ENCODE data around the gene IBTK. TPM values are rescaled to one million over a fixed set of nuclear protein-coding genes. Genes with fewer than 3 reads are reported as not detected.
"Not testable (repeated sequence)": the region's sequence is repeated elsewhere in the genome, so short reads cannot be mapped to it uniquely, and the experiment has no call there.

The IBTK gene
- total and polyA plus RNA-seq, 2 of the 4 experiments (the other 2 are of a cell fraction), result 9.7 to 45.0 TPM

DNA sequence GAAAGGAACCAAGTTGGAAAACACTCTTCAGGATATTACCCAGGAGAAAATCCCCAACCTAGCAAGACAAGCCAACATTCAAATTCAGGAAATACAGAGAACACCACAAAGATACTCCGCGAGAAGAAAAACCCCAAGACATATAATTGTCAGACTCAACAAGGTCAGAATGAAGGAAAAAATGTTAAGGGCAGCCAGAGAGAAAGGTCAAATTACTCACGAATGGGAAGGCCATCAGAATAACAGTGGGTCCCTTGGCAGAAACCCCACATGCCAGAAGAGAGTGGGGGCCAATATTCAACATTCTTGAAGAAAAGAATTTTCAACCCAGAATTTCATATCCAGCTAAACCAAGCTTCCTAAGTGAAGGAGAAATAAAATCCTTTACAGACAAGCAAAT is 94.8 kb downstream of the IBTK start:
- H2AK9ac ChIP-seq (replicated peaks; ENCODE audit: low read depth, low read length, poor library complexity); H3K9ac ChIP-seq (ENCODE audit: low read depth, low read length); H3K36me3 ChIP-seq (ENCODE audit: control insufficient read depth, insufficient read depth, low read length); H3K4me3 ChIP-seq (ENCODE audit: insufficient read depth, low read depth, low read length); H3K4me2 ChIP-seq (ENCODE audit: low read depth, low read length); H2BK15ac ChIP-seq (ENCODE audit: low read depth, low read length); H4K5ac ChIP-seq (ENCODE audit: low read depth, low read length); H3K9me1 ChIP-seq (ENCODE audit: insufficient read depth, low read length); H3K14ac ChIP-seq (replicated peaks; ENCODE audit: low read depth, low read length); dilution Hi-C loops (cut with HindIII; ENCODE audit: low sequenced_read_pairs, unreplicated experiment); H2AK5ac ChIP-seq (ENCODE audit: low read depth, low read length); H4K91ac ChIP-seq (ENCODE audit: insufficient read depth, low read depth, low read length); H2BK20ac ChIP-seq (ENCODE audit: low read depth, low read length); BruUV-seq (replicated peaks); in situ Hi-C loops (cut with MboI; ENCODE audit: low sequenced_read_pairs); H3K27ac ChIP-seq (ENCODE audit: insufficient read depth, low read length); CTCF ChIA-PET; DNase-seq; H3K9me3 ChIP-seq (ENCODE audit: control insufficient read depth, insufficient read depth, low read length); H4K8ac ChIP-seq (ENCODE audit: low read depth in 2 of 2, low read length in 2 of 2); intact Hi-C loops (cut with micrococcal nuclease); H3K18ac ChIP-seq (ENCODE audit: low read depth, low read length); H2AFZ ChIP-seq (replicated peaks; ENCODE audit: low read length, poor library complexity); H4K20me1 ChIP-seq (ENCODE audit: insufficient read depth, low read length); H3K27me3 ChIP-seq (ENCODE audit: control insufficient read depth, insufficient read depth, low read length); H3K79me1 ChIP-seq (ENCODE audit: low read depth in 1 of 2, low read length in 2 of 2); H3K56ac ChIP-seq (ENCODE audit: extremely low read depth, insufficient read depth, low read length); H3K4me1 ChIP-seq (ENCODE audit: control insufficient read depth, insufficient read depth, low read length); ATAC-seq (ENCODE audit: low read depth); H2BK120ac ChIP-seq (ENCODE audit: low read depth, low read length); H3K4ac ChIP-seq (ENCODE audit: low read depth, low read length); H3K23ac ChIP-seq (ENCODE audit: low read depth, low read length); H2BK5ac ChIP-seq (ENCODE audit: low read depth, low read length, poor library complexity, severe bottlenecking): not testable (repeated sequence)
- no CpG with 5 or more reads among the region's 3 CpGs for WGBS, 2 experiments (ENCODE audit: extremely low coverage in 2 of 2, insufficient read length in 1 of 2)
- POLR2A ChIA-PET (ENCODE audit: unreplicated experiment), result interaction anchor here (0.6 kb wide), 1 partner anchor 1975 kb away, joined by 3 read pairs; no protein-coding TSS in a partner anchor

DNA sequence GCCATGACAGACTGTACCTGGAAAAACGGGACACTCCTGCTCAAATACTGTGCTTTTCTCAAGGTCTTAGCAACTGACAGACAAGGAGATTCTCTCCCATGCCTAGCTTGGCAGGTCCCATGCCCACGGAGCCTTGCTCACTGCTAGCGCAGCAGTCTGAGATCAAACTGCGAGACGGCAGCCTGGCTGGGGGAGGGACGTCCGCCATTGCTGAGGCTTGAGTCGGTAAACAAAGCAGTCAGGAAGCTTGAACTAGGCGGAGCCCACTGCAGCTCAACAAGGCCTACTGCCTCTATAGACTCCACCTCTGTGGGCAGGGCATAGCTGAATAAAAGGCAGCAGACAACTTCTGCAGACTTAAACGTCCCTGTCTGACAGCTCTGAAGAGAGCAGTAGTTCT is 96.4 kb downstream of the IBTK start:
- dilution Hi-C loops (cut with HindIII; ENCODE audit: low sequenced_read_pairs, unreplicated experiment); CTCF ChIA-PET: not testable (repeated sequence)

More for the DNA sequence above, 96.4 kb downstream of the IBTK start:
- H3K9me3 ChIP-seq (ENCODE audit: control insufficient read depth, insufficient read depth, low read length); H2BK15ac ChIP-seq (ENCODE audit: low read depth, low read length); DNase-seq; H3K9me1 ChIP-seq (ENCODE audit: insufficient read depth, low read length); H3K9ac ChIP-seq (ENCODE audit: low read depth, low read length); H2AK9ac ChIP-seq (replicated peaks; ENCODE audit: low read depth, low read length, poor library complexity); H4K20me1 ChIP-seq (ENCODE audit: insufficient read depth, low read length); H4K5ac ChIP-seq (ENCODE audit: low read depth, low read length); intact Hi-C loops (cut with micrococcal nuclease); BruUV-seq (replicated peaks); H2AK5ac ChIP-seq (ENCODE audit: low read depth, low read length); ATAC-seq (ENCODE audit: low read depth); H3K18ac ChIP-seq (ENCODE audit: low read depth, low read length); H3K4ac ChIP-seq (ENCODE audit: low read depth, low read length); H3K79me1 ChIP-seq (ENCODE audit: low read depth in 1 of 2, low read length in 2 of 2); H3K4me2 ChIP-seq (ENCODE audit: low read depth, low read length); POLR2A ChIA-PET (ENCODE audit: unreplicated experiment); H3K27ac ChIP-seq (ENCODE audit: insufficient read depth, low read length); H3K23ac ChIP-seq (ENCODE audit: low read depth, low read length); H3K4me1 ChIP-seq (ENCODE audit: control insufficient read depth, insufficient read depth, low read length); H4K8ac ChIP-seq (ENCODE audit: low read depth in 2 of 2, low read length in 2 of 2); in situ Hi-C loops (cut with MboI; ENCODE audit: low sequenced_read_pairs); H4K91ac ChIP-seq (ENCODE audit: insufficient read depth, low read depth, low read length); H3K14ac ChIP-seq (replicated peaks; ENCODE audit: low read depth, low read length); H2BK120ac ChIP-seq (ENCODE audit: low read depth, low read length); H3K4me3 ChIP-seq (ENCODE audit: insufficient read depth, low read depth, low read length); H2AFZ ChIP-seq (replicated peaks; ENCODE audit: low read length, poor library complexity); H3K27me3 ChIP-seq (ENCODE audit: control insufficient read depth, insufficient read depth, low read length); H2BK20ac ChIP-seq (ENCODE audit: low read depth, low read length); H3K56ac ChIP-seq (ENCODE audit: extremely low read depth, insufficient read depth, low read length); H2BK5ac ChIP-seq (ENCODE audit: low read depth, low read length, poor library complexity, severe bottlenecking); H3K36me3 ChIP-seq (ENCODE audit: control insufficient read depth, insufficient read depth, low read length): not testable (repeated sequence)
- WGBS, 2 experiments (ENCODE audit: extremely low coverage in 2 of 2, insufficient read length in 1 of 2), result 80% methylated on average over 1 of the region's 10 CpGs; no CpG with 5 or more reads in 1 of the 2 experiments

All from IMR-90 (cell line).